GM23338 (cell line): ENCODE measurements around the gene ABCG8. TPM values are rescaled to one million over a fixed set of nuclear protein-coding genes. Genes with fewer than 3 reads are reported as not detected.

Experiments used
- CREB1 ChIP-seq: fragments of 250-450 bp; sonication (Bioruptor Pico); IDR thresholded peaks from 2 replicates; pipeline ENCODE4 v1.5.0; 2020; ENCODE audit warnings: low read depth, mild to moderate bottlenecking, moderate library complexity
- CTCF ChIP-seq, 2 experiments: fragments of 200-600 bp in 1 of 2; sonication (generic) in 1 of 2; conservative IDR thresholded peaks; 2 replicates each; pipeline versions ENCODE4 v1.5.1 to v1.6.1; 2016 to 2017; ENCODE audit warnings: antibody characterized with exemption in 2 of 2, low read depth in 2 of 2, mild to moderate bottlenecking in 2 of 2, moderate library complexity in 1 of 2
- EZH2 ChIP-seq: fragments of 200-600 bp; sonication (generic); IDR thresholded peaks from one replicate; pipeline ENCODE4 v1.8.0; 2017; ENCODE audit warnings: antibody characterized with exemption, mild to moderate bottlenecking, low read depth; ENCODE audit not compliant: unreplicated experiment
- JUNB ChIP-seq: IDR thresholded peaks from one replicate; pipeline ENCODE4 v1.6.1; 2016; ENCODE audit warnings: antibody characterized with exemption; ENCODE audit not compliant: unreplicated experiment
- NANOG ChIP-seq: IDR thresholded peaks from 2 replicates; pipeline ENCODE4 v1.6.1; 2016; ENCODE audit warnings: antibody characterized with exemption, borderline replicate concordance
- POLR2AphosphoS5 ChIP-seq: IDR thresholded peaks from 2 replicates; pipeline ENCODE4 v1.6.1; 2016; ENCODE audit warnings: antibody characterized with exemption, low read depth
- STAT1 ChIP-seq: IDR thresholded peaks from one replicate; pipeline ENCODE4 v1.6.1; 2016; ENCODE audit warnings: antibody characterized with exemption; ENCODE audit not compliant: unreplicated experiment
- ZNF114 ChIP-seq: fragments of 250-450 bp; sonication (Bioruptor Pico); IDR thresholded peaks from 2 replicates; pipeline ENCODE4 v1.5.0; 2020; ENCODE audit warnings: mild to moderate bottlenecking, moderate library complexity
- ZNF331 ChIP-seq: fragments of 250-450 bp; sonication (Bioruptor Pico); IDR thresholded peaks from 2 replicates; pipeline ENCODE4 v1.5.0; 2020; ENCODE audit warnings: low read depth, mild to moderate bottlenecking, moderate library complexity
- polyA plus RNA-seq: library from polyadenylated mRNA; unstranded; fragments of >200 nt; fragmentation: Nextera tagmentation; extraction: Ambion mirVana; gene quantifications from 2 replicates; pipeline ENCODE4 v1.2.1, GENCODE V29; 2016
- total RNA-seq: library from RNA; depleted of rRNA; stranded (reverse); fragments of >200 nt; shearing (Covaris generic); gene quantifications from 2 replicates; pipeline ENCODE4 v1.2.3, GENCODE V29; 2014
- TF ChIP-seq, protein P1 (sequence below): fragments of 250-450 bp; sonication (Bioruptor Pico); IDR thresholded peaks from 2 replicates; pipeline ENCODE4 v1.5.0; 2020; ENCODE audit warnings: mild to moderate bottlenecking, moderate library complexity
- TF ChIP-seq, protein P2 (sequence below): IDR thresholded peaks from one replicate; pipeline ENCODE4 v1.6.1; 2018; ENCODE audit warnings: antibody characterized with exemption; ENCODE audit not compliant: unreplicated experiment

ABCG8 gene
- total and polyA plus RNA-seq, 2 experiments from 2014 or later: 0.19 to 0.35 TPM

- TF ChIP-seq, protein P1, sequence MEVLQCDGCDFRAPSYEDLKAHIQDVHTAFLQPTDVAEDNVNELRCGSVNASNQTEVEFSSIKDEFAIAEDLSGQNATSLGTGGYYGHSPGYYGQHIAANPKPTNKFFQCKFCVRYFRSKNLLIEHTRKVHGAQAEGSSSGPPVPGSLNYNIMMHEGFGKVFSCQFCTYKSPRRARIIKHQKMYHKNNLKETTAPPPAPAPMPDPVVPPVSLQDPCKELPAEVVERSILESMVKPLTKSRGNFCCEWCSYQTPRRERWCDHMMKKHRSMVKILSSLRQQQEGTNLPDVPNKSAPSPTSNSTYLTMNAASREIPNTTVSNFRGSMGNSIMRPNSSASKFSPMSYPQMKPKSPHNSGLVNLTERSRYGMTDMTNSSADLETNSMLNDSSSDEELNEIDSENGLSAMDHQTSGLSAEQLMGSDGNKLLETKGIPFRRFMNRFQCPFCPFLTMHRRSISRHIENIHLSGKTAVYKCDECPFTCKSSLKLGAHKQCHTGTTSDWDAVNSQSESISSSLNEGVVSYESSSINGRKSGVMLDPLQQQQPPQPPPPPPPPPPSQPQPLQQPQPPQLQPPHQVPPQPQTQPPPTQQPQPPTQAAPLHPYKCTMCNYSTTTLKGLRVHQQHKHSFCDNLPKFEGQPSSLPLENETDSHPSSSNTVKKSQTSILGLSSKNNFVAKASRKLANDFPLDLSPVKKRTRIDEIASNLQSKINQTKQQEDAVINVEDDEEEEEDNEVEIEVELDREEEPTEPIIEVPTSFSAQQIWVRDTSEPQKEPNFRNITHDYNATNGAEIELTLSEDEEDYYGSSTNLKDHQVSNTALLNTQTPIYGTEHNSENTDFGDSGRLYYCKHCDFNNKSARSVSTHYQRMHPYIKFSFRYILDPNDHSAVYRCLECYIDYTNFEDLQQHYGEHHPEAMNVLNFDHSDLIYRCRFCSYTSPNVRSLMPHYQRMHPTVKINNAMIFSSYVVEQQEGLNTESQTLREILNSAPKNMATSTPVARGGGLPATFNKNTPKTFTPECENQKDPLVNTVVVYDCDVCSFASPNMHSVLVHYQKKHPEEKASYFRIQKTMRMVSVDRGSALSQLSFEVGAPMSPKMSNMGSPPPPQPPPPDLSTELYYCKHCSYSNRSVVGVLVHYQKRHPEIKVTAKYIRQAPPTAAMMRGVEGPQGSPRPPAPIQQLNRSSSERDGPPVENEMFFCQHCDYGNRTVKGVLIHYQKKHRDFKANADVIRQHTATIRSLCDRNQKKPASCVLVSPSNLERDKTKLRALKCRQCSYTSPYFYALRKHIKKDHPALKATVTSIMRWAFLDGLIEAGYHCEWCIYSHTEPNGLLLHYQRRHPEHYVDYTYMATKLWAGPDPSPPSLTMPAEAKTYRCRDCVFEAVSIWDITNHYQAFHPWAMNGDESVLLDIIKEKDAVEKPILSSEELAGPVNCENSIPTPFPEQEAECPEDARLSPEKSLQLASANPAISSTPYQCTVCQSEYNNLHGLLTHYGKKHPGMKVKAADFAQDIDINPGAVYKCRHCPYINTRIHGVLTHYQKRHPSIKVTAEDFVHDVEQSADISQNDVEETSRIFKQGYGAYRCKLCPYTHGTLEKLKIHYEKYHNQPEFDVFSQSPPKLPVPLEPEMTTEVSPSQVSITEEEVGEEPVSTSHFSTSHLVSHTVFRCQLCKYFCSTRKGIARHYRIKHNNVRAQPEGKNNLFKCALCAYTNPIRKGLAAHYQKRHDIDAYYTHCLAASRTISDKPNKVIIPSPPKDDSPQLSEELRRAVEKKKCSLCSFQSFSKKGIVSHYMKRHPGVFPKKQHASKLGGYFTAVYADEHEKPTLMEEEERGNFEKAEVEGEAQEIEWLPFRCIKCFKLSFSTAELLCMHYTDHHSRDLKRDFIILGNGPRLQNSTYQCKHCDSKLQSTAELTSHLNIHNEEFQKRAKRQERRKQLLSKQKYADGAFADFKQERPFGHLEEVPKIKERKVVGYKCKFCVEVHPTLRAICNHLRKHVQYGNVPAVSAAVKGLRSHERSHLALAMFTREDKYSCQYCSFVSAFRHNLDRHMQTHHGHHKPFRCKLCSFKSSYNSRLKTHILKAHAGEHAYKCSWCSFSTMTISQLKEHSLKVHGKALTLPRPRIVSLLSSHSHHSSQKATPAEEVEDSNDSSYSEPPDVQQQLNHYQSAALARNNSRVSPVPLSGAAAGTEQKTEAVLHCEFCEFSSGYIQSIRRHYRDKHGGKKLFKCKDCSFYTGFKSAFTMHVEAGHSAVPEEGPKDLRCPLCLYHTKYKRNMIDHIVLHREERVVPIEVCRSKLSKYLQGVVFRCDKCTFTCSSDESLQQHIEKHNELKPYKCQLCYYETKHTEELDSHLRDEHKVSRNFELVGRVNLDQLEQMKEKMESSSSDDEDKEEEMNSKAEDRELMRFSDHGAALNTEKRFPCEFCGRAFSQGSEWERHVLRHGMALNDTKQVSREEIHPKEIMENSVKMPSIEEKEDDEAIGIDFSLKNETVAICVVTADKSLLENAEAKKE (CRISPR knock-in tag): no peak
- TF ChIP-seq ZNF331 (CRISPR knock-in tag): no peak
- TF ChIP-seq STAT1: no peak
- TF ChIP-seq JUNB: no peak
- TF ChIP-seq, protein P2, sequence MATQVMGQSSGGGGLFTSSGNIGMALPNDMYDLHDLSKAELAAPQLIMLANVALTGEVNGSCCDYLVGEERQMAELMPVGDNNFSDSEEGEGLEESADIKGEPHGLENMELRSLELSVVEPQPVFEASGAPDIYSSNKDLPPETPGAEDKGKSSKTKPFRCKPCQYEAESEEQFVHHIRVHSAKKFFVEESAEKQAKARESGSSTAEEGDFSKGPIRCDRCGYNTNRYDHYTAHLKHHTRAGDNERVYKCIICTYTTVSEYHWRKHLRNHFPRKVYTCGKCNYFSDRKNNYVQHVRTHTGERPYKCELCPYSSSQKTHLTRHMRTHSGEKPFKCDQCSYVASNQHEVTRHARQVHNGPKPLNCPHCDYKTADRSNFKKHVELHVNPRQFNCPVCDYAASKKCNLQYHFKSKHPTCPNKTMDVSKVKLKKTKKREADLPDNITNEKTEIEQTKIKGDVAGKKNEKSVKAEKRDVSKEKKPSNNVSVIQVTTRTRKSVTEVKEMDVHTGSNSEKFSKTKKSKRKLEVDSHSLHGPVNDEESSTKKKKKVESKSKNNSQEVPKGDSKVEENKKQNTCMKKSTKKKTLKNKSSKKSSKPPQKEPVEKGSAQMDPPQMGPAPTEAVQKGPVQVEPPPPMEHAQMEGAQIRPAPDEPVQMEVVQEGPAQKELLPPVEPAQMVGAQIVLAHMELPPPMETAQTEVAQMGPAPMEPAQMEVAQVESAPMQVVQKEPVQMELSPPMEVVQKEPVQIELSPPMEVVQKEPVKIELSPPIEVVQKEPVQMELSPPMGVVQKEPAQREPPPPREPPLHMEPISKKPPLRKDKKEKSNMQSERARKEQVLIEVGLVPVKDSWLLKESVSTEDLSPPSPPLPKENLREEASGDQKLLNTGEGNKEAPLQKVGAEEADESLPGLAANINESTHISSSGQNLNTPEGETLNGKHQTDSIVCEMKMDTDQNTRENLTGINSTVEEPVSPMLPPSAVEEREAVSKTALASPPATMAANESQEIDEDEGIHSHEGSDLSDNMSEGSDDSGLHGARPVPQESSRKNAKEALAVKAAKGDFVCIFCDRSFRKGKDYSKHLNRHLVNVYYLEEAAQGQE: no peak
- TF ChIP-seq NANOG: no peak
- TF ChIP-seq ZNF114 (CRISPR knock-in tag): no peak
- no peak for TF ChIP-seq CTCF (conservative IDR thresholded peaks at IDR 0.05; ENCODE audit: low read depth in 2 of 2)
- TF ChIP-seq POLR2AphosphoS5: no peak
- no peak for TF ChIP-seq CREB1 (CRISPR knock-in tag)
- no peak for TF ChIP-seq EZH2
These were observed 13.5 kb downstream of the ABCG8 start (continued) for GRCh38 chr2:43852196-43852730.
